A172 (cell line): ENCODE measurements around the gene ATP12A. TPM values are rescaled to one million over a fixed set of nuclear protein-coding genes. Genes with fewer than 3 reads are reported as not detected.
"Not testable (repeated sequence)": the region's sequence is repeated elsewhere in the genome, so short reads cannot be mapped to it uniquely, and the experiment has no call there.

Experiments used
- DNase-seq: peaks from one replicate; pipeline ENCODE4 v3.0.0-alpha.2; 2015; ENCODE audit warnings: low spot score
- total RNA-seq: library from RNA; depleted of rRNA; stranded (reverse); fragments of >200 nt; shearing (Covaris generic); gene quantifications from 2 replicates; pipeline ENCODE4 v1.2.3, GENCODE V29; 2014

The ATP12A gene
- total RNA-seq, 1 experiment from 2014 or later, result 0.03 TPM

DNA sequence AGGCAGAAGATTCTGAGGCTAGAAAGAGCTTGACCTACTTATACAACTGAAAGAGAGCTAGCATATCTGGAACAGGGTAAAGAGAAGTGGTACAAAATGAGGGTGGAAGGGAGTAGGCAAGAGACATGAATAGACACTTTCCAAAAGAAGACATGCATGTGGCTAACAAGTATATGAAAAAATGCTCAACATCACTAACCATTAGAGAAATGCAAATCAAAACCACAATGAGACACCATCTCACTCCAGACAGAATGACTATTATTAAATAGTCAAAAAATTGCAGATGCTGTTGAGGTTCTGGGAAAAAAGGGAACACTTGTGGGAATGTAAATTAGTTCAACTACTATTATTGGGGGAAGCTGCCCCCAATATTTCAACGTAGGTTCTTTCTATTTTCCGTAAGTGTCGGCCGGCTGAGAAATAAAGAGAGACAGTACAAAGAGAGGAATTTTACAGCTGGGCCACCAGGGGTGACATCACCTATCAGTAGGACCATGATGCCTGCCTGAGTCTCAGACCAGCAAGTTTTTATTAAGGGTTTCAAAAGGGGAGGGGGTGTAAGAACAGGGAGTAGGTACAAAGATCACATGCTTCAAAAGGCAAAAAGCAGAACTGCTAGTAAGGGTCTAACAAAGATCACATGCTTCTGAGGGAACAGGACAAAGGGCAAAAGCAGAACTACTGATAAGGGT is 50.8 kb downstream of the ATP12A start:
- DNase-seq, result not testable (repeated sequence)

DNA sequence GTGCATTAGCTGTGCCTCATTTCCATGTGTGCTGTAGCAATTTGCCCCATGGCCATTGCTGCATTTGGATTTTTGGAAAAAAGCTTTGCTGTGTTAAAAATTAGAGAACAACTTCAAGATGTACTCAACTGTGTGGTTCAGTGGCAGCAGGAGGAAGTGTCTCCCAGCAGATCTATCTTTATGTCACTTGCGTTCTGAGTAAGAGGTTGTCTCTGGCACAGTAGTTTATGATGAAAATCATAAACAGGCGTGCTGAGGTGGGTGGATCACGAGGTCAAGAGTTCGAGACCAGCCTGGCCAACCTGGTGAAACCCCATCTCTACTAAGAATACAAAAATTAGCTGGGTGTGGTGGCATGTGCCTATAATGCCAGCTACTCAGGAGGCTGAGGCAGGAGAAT is 54.7 kb downstream of the ATP12A start:
- DNase-seq, result no peak

DNA sequence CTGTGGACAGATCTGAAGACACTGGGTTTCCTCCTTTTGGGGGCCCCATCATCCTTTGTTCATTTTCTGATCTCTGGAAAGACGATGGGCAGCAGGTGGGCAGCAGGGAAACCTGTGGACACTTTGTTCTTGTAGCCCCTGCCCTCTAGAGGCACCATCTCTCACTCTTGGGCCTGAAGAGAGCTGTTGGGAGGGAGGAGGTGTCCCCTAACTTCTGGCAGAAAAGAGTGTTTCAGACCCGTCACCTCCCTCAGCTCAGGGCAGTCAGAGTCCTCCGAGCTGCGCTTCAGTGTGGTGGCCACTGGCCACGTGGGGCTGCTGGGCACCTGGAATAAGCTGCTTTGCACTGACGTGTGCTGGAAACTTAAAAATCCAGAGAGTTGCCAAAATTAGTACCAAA is 56.8 kb downstream of the ATP12A start:
- DNase-seq, result no peak

- DNase-seq, result no peak
These were observed 58.2 kb downstream of the ATP12A start for GRCh38 chr13:24738366-24738847.

GRCh38 chr13:24740014-24740890 is 60.0 kb downstream of the ATP12A start:
- DNase-seq, result no peak

DNA sequence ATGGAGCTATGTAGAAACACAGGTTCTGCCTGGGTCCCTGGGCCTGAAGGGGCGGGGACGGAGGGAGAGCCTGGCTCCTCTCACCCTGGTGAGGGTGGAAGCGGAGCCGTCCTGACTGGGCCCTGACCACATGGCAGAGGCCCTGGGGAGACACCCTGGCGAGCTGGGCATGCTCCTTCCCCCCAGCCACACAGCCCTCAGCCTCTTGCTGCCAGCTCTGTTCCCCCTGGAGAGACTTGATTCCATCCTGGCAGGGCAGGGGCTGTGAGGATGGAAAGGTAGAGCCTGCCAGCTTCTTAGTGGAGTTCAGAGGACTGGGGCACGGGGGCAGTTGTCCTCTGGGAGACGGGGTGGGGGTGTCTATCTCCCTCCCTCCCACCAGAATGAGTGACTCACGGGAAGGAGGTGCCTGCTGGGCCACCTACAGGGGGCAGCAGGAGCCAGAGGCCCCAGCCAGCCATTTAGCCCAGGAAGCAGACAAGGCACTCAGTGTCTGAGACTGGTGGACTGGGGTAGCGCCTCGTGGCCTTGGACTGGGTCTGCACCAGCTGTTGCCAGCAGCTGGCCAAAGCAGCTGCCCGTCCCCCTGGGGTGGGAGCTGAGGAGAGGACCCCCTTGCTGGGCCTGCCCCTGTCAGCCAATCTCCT is 60.9 kb downstream of the ATP12A start:
- peak; percentile 8 for DNase-seq

- DNase-seq, result no peak
These were observed 61.6 kb downstream of the ATP12A start for GRCh38 chr13:24741791-24742190.

- no peak for DNase-seq
These were observed 62.1 kb downstream of the ATP12A start for GRCh38 chr13:24742294-24742693.

GRCh38 chr13:24742977-24743376 is 62.8 kb downstream of the ATP12A start:
- no peak for DNase-seq

- no peak for DNase-seq
These were observed 64.0 kb downstream of the ATP12A start for GRCh38 chr13:24744247-24744646.

DNA sequence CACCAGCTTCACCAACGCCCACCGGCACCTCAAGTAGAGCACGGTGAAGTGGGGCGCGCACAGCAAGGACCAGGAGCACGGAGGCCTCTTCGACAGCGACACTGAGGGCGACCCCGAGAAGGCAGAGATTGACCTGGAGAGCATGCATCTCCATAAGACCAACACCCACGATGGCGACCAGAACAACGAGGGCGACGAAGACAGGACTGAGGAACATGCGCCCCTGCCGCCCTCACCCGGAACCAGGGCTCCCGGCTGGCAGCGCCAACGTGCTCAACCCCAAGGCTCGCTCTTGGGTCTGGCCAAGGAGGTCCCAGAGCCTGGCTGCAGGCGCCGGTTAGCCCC is 65.3 kb downstream of the ATP12A start:
- no peak for DNase-seq

GRCh38 chr13:24745861-24746617 is 65.8 kb downstream of the ATP12A start:
- no peak for DNase-seq

DNA sequence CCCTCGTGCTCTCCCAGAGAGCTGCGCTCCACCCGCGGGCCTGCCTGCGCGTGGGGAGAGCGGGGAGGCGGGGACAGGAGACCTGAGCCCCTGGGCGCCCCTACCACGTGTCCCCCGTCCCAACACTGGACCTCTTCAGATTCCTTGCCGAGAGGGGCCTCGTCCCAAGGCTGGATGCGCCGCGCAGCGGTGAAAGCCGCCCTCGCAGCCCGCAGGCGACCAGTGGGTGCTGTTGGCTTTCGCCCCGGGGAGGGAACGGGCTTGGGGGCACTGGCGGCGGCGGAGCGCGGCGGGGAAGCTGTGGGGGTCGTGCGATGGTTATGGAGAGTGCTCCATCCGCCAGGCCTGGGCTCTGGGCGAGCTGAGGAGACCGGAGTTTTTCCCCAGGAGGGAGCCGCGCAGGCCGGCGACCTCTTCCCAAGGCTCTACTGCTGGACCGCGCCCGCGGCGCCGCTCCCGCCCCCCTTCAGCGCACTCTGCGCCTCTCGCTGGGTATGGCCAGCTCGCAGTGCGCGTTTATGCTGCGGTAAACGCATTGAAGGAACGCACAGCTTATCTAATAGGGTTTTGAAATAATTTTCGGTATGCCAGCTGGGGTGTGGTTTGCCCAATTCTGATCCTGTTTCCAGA is 66.5 kb downstream of the ATP12A start:
- no peak for DNase-seq

- no peak for DNase-seq
These were observed 67.2 kb downstream of the ATP12A start for GRCh38 chr13:24747248-24748060.

DNA sequence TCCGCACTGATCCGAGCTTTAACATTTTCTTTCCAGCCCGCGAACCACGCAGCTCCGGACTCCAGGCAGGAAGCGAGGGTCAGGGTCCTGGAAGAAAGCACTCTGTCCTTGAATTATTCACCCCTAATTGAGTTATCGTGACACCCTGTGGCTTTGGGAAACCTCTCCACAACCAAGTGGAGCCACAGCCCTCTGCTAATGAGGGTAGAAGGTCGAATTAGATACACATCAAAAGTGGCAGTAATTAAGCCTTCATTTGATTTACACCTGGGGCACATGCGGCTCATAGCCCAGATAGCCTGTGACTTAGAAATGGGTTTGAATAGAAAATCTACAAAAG is 67.8 kb downstream of the ATP12A start:
- DNase-seq, result no peak

- no peak for DNase-seq
These were observed 79.0 kb downstream of the ATP12A start for GRCh38 chr13:24759197-24759596.
